SIG-M5 treated with dmso at 0.1 percent for 504 hours (cell line): ENCODE data around the gene PES1.
"Not testable (repeated sequence)": the region's sequence is repeated elsewhere in the genome, so short reads cannot be mapped to it uniquely, and the experiment has no call there.

ENCODE experiments used
- DNase-seq: peaks from one replicate; lab custom pipeline; 2025; ENCODE audit not compliant: unreplicated experiment; lab: John Stamatoyannopoulos, UW

PES1 gene

GRCh38 chr22:30578481-30578880 lies 13.2 kb downstream of the PES1 start:
- no peak for DNase-seq

GRCh38 chr22:30575859-30576258 lies 15.9 kb downstream of the PES1 start:
- DNase-seq = no peak

GRCh38 chr22:30574997-30575671 lies 16.6 kb downstream of the PES1 start:
- DNase-seq = no peak

GRCh38 chr22:30574095-30574981 lies 17.4 kb downstream of the PES1 start, which contains the start of gene GAL3ST1:
TSS of gene GAL3ST1 (minus strand) at chr22:30574665. CDS start at chr22:30557392, 17,273 bp downstream.
- no peak for DNase-seq

GRCh38 chr22:30573594-30574094 lies 18.1 kb downstream of the PES1 start:
- no peak for DNase-seq

GRCh38 chr22:30572840-30573593 lies 18.7 kb downstream of the PES1 start:
- DNase-seq = no peak

- no peak for DNase-seq
These were observed 19.5 kb downstream of the PES1 start for GRCh38 chr22:30572210-30572609.

- no peak for DNase-seq
These were observed 22.0 kb downstream of the PES1 start for GRCh38 chr22:30569674-30570202.

- no peak for DNase-seq
These were observed 23.4 kb downstream of the PES1 start for GRCh38 chr22:30568137-30568805.

GRCh38 chr22:30567277-30567676 lies 24.4 kb downstream of the PES1 start:
- DNase-seq = not testable (repeated sequence)

GRCh38 chr22:30566125-30566524 lies 25.6 kb downstream of the PES1 start:
- no peak for DNase-seq

GRCh38 chr22:30565341-30565740 lies 26.4 kb downstream of the PES1 start:
- DNase-seq = no peak

- DNase-seq = no peak
These were observed 27.0 kb downstream of the PES1 start for GRCh38 chr22:30564761-30565119.

- no peak for DNase-seq
These were observed 27.5 kb downstream of the PES1 start for GRCh38 chr22:30564045-30564760.

- DNase-seq = no peak
These were observed 29.3 kb downstream of the PES1 start for GRCh38 chr22:30562366-30562765.

GRCh38 chr22:30561402-30562189 lies 30.1 kb downstream of the PES1 start:
- DNase-seq = no peak

- DNase-seq = not testable (repeated sequence)
These were observed 31.0 kb downstream of the PES1 start for GRCh38 chr22:30560643-30561202.

GRCh38 chr22:30559889-30560288 lies 31.8 kb downstream of the PES1 start:
- no peak for DNase-seq

- DNase-seq = no peak
These were observed 34.5 kb downstream of the PES1 start for GRCh38 chr22:30557243-30557642.
